ENCODE data around the gene ZNF80. TPM values are rescaled to one million over a fixed set of nuclear protein-coding genes. Genes with fewer than 3 reads are reported as not detected.

Gene ZNF80
- total RNA-seq, 2 donors from 2014 or later: not detected

GRCh38 chr3:114221165-114221880 lies 16.1 kb downstream of the ZNF80 start:
- H3K36me3 ChIP-seq: no peaks in the 10 kb centered on the region
- H3K4me1 ChIP-seq (ENCODE audit: control insufficient read depth in 1 of 2, low read depth in 2 of 2): no peaks in the 10 kb centered on the region
- ATAC-seq (ENCODE audit: insufficient number of reproducible peaks, low FRiP score, low read depth): no peak
- H3K27me3 ChIP-seq (replicated peaks; ENCODE audit: insufficient read depth): no peaks in the 10 kb centered on the region
- H3K9me3 ChIP-seq: peaks cover 5% of the 10 kb centered on the region
- no peak for DNase-seq (ENCODE audit: low spot score)
- H3K27ac ChIP-seq: no peak overlapping the region
- no peak for TF ChIP-seq CTCF (IDR thresholded peaks at IDR 0.05)
- no peak overlapping the region for H3K4me3 ChIP-seq

- no peak for DNase-seq (ENCODE audit: low spot score)
- H3K36me3 ChIP-seq: no peaks in the 10 kb centered on the region
- H3K4me3 ChIP-seq: no peak overlapping the region
- no peak for ATAC-seq (ENCODE audit: insufficient number of reproducible peaks, low FRiP score, low read depth)
- H3K27ac ChIP-seq: no peak overlapping the region
- H3K4me1 ChIP-seq (ENCODE audit: control insufficient read depth in 1 of 2, low read depth in 2 of 2): no peaks in the 10 kb centered on the region
- no peaks in the 10 kb centered on the region for H3K27me3 ChIP-seq (replicated peaks; ENCODE audit: insufficient read depth)
- no peaks in the 10 kb centered on the region for H3K9me3 ChIP-seq
- TF ChIP-seq CTCF (IDR thresholded peaks at IDR 0.05): no peak
These were observed 17.6 kb downstream of the ZNF80 start for GRCh38 chr3:114219741-114220140.

GRCh38 chr3:114218578-114219185 lies 18.7 kb downstream of the ZNF80 start:
- no peaks in the 10 kb centered on the region for H3K36me3 ChIP-seq
- H3K9me3 ChIP-seq: no peaks in the 10 kb centered on the region
- H3K27ac ChIP-seq: no peak overlapping the region
- H3K4me3 ChIP-seq: no peak overlapping the region
- DNase-seq (ENCODE audit: low spot score): no peak
- ATAC-seq (ENCODE audit: insufficient number of reproducible peaks, low FRiP score, low read depth): no peak
- H3K27me3 ChIP-seq (replicated peaks; ENCODE audit: insufficient read depth): no peaks in the 10 kb centered on the region
- H3K4me1 ChIP-seq (ENCODE audit: control insufficient read depth in 1 of 2, low read depth in 2 of 2): peaks cover 0 to 2% of the 10 kb centered on the region in 2 donors
- TF ChIP-seq CTCF (IDR thresholded peaks at IDR 0.05): no peak

- peaks cover 0 to 6% of the 10 kb centered on the region in 2 donors for H3K4me1 ChIP-seq (ENCODE audit: control insufficient read depth in 1 of 2, low read depth in 2 of 2)
- no peaks in the 10 kb centered on the region for H3K27me3 ChIP-seq (replicated peaks; ENCODE audit: insufficient read depth)
- H3K27ac ChIP-seq: no peak overlapping the region
- H3K9me3 ChIP-seq: no peaks in the 10 kb centered on the region
- TF ChIP-seq CTCF (IDR thresholded peaks at IDR 0.05): no peak
- no peak overlapping the region for H3K4me3 ChIP-seq
- no peaks in the 10 kb centered on the region for H3K36me3 ChIP-seq
- DNase-seq (ENCODE audit: low spot score) (no peak), ATAC-seq (ENCODE audit: insufficient number of reproducible peaks, low FRiP score, low read depth) (no peak)
These were observed 19.4 kb downstream of the ZNF80 start for GRCh38 chr3:114218006-114218405.

GRCh38 chr3:114217266-114217665 lies 20.1 kb downstream of the ZNF80 start:
- Histone ChIP-seq H3K4me1 (ENCODE audit: control insufficient read depth in 1 of 2, low read depth in 2 of 2) (peaks cover 0 to 6% of the 10 kb centered on the region in 2 donors), H3K9me3 (no peaks in the 10 kb centered on the region), H3K27ac (no peak overlapping the region), H3K36me3 (no peaks in the 10 kb centered on the region), H3K4me3 (no peak overlapping the region), H3K27me3 (replicated peaks; ENCODE audit: insufficient read depth) (no peaks in the 10 kb centered on the region)
- DNase-seq (ENCODE audit: low spot score) (no peak), ATAC-seq (ENCODE audit: insufficient number of reproducible peaks, low FRiP score, low read depth) (no peak)
- no peak for TF ChIP-seq CTCF (IDR thresholded peaks at IDR 0.05)

Measured in thoracic aorta (tissue), 2 donors.